ENCODE data around the gene GABRG3. TPM values are rescaled to one million over a fixed set of nuclear protein-coding genes. Genes with fewer than 3 reads are reported as not detected.

Gene GABRG3
- total RNA-seq, 1 donor = not detected

DNA sequence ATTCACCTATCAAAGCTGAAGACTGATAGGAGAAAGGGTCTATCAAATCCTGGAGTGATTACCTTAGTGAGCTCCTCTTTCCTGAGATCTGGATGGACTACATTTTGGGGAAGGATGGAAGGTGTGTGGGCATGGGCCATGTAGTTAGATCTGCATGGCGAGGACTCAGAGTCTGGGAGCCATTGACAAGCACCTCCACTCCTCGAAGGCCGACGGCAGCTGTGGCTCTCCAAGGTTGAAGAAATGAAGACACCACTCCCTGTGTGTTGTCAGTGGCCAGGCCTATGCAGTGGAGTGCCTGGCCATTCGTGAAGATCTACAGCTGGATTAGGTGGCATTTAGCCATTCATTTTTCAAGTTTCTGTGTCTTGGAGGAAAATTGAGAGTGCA lies 509.2 kb downstream of the GABRG3 start:
- DNase-seq (ENCODE audit: low read depth) = no peak
- TF ChIP-seq, protein P1, sequence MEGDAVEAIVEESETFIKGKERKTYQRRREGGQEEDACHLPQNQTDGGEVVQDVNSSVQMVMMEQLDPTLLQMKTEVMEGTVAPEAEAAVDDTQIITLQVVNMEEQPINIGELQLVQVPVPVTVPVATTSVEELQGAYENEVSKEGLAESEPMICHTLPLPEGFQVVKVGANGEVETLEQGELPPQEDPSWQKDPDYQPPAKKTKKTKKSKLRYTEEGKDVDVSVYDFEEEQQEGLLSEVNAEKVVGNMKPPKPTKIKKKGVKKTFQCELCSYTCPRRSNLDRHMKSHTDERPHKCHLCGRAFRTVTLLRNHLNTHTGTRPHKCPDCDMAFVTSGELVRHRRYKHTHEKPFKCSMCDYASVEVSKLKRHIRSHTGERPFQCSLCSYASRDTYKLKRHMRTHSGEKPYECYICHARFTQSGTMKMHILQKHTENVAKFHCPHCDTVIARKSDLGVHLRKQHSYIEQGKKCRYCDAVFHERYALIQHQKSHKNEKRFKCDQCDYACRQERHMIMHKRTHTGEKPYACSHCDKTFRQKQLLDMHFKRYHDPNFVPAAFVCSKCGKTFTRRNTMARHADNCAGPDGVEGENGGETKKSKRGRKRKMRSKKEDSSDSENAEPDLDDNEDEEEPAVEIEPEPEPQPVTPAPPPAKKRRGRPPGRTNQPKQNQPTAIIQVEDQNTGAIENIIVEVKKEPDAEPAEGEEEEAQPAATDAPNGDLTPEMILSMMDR (IDR thresholded peaks at IDR 0.05; ENCODE audit: insufficient read depth, low read depth, low read length) = no peak
- H3K4me3 ChIP-seq (ENCODE audit: low read depth, low read length) = no peak overlapping the region

DNA sequence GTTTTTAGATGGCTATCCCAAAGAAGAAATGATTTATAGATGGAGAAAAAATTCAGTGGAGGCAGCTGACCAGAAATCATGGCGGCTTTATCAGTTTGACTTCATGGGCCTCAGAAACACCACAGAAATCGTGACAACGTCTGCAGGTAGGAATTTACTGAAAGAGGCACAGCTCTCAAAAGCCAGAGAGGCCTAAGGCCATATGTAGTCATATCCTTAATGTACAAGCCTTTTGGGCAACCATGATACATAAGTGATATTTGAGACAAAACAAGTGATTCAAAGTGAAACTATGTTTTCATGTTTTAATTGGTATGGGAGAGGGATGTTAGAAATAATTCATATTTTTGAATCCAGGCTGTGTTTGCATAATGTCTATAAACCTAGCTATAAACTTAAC lies 509.7 kb downstream of the GABRG3 start:
- H3K4me3 ChIP-seq (ENCODE audit: low read depth, low read length) = no peak overlapping the region
- TF ChIP-seq, protein P1 (IDR thresholded peaks at IDR 0.05; ENCODE audit: insufficient read depth, low read depth, low read length) = no peak
- no peak for DNase-seq (ENCODE audit: low read depth)

DNA sequence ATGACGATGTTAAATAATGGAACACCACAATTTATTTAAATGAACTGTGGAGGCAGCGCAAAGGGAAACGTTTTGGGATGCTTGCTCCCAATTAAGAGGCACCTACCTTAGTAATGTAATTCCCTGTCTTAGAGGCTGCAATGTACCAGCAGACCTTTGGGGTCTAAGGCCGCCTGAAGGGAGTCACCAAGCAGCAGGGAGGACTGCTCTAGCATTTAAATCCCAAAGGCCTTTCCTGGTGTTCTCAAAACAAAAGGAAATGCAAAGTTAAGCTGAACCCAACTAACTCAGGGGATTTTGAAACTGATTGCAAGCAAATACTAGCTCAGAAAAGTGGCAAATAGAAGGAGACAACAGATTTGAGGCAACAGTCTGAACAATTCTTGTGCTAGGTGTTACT lies 510.8 kb downstream of the GABRG3 start:
- no peak overlapping the region for H3K4me3 ChIP-seq (ENCODE audit: low read depth, low read length)
- TF ChIP-seq, protein P1 (IDR thresholded peaks at IDR 0.05; ENCODE audit: insufficient read depth, low read depth, low read length) = no peak
- no peak for DNase-seq (ENCODE audit: low read depth)

DNA sequence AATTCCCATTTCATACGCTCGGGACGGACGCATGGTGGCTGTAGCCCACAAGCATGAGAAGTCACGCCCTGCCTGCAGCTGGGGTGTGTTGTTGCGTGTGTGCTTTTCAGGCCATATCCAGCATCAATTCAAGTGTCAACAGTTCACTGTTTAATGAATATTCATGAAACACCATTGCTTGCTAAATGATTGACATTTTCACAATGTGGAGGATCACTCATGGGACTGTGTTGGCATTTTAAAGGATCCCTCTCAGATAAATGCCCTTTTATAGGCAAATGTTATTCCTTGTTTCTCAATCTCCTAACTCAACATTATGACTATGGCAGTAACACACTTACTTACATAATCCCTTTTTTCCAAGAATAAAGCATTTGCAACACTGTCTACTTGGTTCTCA lies 511.3 kb downstream of the GABRG3 start:
- no peak for DNase-seq (ENCODE audit: low read depth)
- TF ChIP-seq, protein P1 (IDR thresholded peaks at IDR 0.05; ENCODE audit: insufficient read depth, low read depth, low read length) = no peak
- no peak overlapping the region for H3K4me3 ChIP-seq (ENCODE audit: low read depth, low read length)

DNA sequence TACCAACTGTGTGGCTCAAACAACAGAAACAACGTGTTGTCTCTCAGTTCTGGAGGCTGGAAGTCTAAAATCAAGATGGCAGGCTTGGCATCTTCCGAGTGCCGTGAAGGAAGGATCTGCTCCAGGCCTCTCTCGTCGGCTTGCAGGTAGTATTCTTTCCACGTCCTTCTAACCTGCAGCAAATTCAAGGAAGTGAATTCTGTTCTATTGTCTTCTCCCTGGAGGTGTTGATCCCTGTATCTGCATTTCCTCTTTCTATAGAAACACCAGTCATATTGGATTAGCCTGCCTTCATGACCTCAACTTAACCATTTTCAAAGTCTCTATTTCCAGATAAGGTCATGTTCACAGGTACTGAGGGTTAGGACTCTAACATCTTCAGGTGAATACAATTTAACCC lies 512.1 kb downstream of the GABRG3 start:
- DNase-seq (ENCODE audit: low read depth) = no peak
- TF ChIP-seq, protein P1 (IDR thresholded peaks at IDR 0.05; ENCODE audit: insufficient read depth, low read depth, low read length) = no peak
- no peak overlapping the region for H3K4me3 ChIP-seq (ENCODE audit: low read depth, low read length)

DNA sequence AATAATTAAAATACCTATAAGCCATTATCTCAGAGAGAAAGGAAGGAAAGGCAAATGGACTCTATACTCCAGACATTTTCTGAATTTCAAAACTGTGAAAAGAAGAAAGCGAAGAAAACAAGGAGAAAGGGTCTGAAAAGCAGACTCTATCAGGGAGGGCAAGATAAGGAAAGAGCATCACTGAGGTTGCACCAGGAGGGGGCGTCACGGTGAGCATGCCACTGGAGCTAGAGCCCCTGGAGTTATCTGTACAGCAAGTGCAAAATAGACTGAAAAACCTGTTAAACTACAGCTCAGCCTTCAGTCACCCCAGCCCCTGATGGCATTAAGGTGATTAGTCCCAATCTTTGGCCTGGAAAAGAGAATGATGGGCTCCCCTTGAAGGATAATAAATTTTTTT lies 514.3 kb downstream of the GABRG3 start:
- no peak for DNase-seq (ENCODE audit: low read depth)
- TF ChIP-seq, protein P1 (IDR thresholded peaks at IDR 0.05; ENCODE audit: insufficient read depth, low read depth, low read length) = no peak
- no peak overlapping the region for H3K4me3 ChIP-seq (ENCODE audit: low read depth, low read length)

DNA sequence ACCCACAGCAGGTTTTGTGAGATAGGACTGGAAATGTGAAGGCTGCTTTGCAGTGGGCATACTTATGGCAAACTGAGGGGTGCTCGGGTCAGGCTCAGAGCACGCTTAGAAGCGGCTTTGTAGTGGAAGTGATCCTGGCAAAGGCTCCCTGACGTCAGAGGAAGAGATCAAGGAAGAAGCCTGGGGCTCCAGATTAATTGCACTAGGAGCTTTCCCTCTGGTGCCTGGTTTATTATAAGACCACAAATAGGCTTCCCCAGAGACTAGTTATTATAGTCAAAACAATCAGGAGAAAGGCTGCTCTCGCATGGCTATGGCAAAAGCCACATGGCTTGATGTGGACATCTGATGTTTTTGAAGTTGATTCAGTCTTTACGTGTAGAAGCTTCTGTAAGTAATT lies 515.1 kb downstream of the GABRG3 start:
- DNase-seq (ENCODE audit: low read depth) = no peak
- no peak overlapping the region for H3K4me3 ChIP-seq (ENCODE audit: low read depth, low read length)
- TF ChIP-seq, protein P1 (IDR thresholded peaks at IDR 0.05; ENCODE audit: insufficient read depth, low read depth, low read length) = no peak
